ENCODE results near the gene SF3B4. TPM values are rescaled to one million over a fixed set of nuclear protein-coding genes. Genes with fewer than 3 reads are reported as not detected.
A peak's percentile ranks its signal among the peaks of the same experiment; 100 is the strongest.

Gene SF3B4
- total and polyA plus RNA-seq, 2 of the 13 experiments (the other 11 are each of a cell fraction or from before 2014, with no cell fraction given): 13.8 to 14.8 TPM

DNA sequence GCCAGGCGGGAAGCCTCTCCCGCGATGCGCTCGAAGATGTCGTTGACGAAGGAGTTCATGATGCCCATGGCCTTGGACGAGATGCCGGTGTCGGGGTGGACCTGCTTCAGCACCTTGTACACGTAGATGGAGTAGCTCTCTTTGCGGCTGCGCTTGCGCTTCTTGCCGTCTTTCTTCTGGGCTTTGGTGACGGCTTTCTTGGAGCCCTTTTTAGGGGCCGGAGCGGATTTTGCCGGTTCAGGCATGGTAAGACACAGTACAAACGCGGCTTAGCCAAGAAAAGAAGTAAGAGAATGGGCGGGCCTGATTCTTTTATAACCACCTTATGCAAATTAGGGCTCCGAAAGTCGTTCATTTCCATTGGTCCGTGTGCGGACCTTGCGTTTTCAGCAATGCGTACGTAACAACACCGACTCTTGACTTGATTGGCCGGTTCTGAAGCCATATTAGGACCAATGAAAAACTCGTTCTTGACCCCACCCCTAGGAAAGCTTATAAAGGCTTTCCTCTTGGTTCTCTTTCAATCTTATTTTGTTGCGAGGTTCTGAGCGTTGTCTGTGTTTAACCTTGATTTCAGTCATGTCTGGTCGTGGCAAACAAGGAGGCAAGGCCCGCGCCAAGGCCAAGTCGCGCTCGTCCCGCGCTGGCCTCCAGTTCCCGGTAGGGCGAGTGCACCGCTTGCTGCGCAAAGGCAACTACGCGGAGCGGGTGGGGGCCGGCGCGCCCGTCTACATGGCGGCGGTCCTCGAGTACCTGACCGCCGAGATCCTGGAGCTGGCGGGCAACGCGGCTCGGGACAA, 41.0 kb downstream of the SF3B4 start (continued):
- TF ChIP-seq, protein P1, sequence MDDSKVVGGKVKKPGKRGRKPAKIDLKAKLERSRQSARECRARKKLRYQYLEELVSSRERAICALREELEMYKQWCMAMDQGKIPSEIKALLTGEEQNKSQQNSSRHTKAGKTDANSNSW (CRISPR knock-in tag; IDR thresholded peaks at IDR 0.05; ENCODE audit: borderline replicate concordance): no peak
- TF ChIP-seq RBFOX2 (IDR thresholded peaks at IDR 0.05; ENCODE audit: low read depth, low read length) (no peak), MIER2 (CRISPR knock-in tag; IDR thresholded peaks at IDR 0.05) (no peak), SNRNP70 (IDR thresholded peaks at IDR 0.05; ENCODE audit: low read depth, low read length) (no peak), NRL (CRISPR knock-in tag; IDR thresholded peaks at IDR 0.05; ENCODE audit: borderline replicate concordance) (no peak), ZNF335 (CRISPR knock-in tag; IDR thresholded peaks at IDR 0.05) (peak; percentile 3; the same call in 1 of the 2 replicates), ZNF780A (CRISPR knock-in tag; IDR thresholded peaks at IDR 0.05) (no peak), SIN3A (IDR thresholded peaks at IDR 0.05; ENCODE audit: borderline replicate concordance, low read depth, low read length) (no peak; the same call in 1 of the 2 replicates), ZMYM3 (CRISPR knock-in tag; IDR thresholded peaks at IDR 0.05) (no peak), REXO4 (CRISPR knock-in tag; IDR thresholded peaks at IDR 0.05; ENCODE audit: borderline replicate concordance) (no peak), ATF7 (IDR thresholded peaks at IDR 0.05) (no peak), ATF7 (CRISPR knock-in tag; IDR thresholded peaks at IDR 0.05) (no peak), NAIF1 (CRISPR knock-in tag; IDR thresholded peaks at IDR 0.05; ENCODE audit: borderline replicate concordance) (peak; percentile 62; the same call in 1 of the 2 replicates), CBX5 (CRISPR knock-in tag; IDR thresholded peaks at IDR 0.05; ENCODE audit: borderline replicate concordance) (peak; percentile 68; the same call in 1 of the 2 replicates), ZBTB14 (CRISPR knock-in tag; IDR thresholded peaks at IDR 0.05) (no peak), RNF2 (conservative IDR thresholded peaks at IDR 0.05; ENCODE audit: low read depth) (no peak), ETS1 (CRISPR knock-in tag; IDR thresholded peaks at IDR 0.05) (no peak), PLRG1 (conservative IDR thresholded peaks at IDR 0.05) (no peak), HCFC1 (IDR thresholded peaks at IDR 0.05; ENCODE audit: low read depth, low read length) (no peak), IRF9 (CRISPR knock-in tag; IDR thresholded peaks at IDR 0.05; ENCODE audit: borderline replicate concordance) (no peak), ZNF616 (CRISPR knock-in tag; IDR thresholded peaks at IDR 0.05; ENCODE audit: low read depth) (no peak), CAMTA2 (CRISPR knock-in tag; IDR thresholded peaks at IDR 0.05; ENCODE audit: borderline replicate concordance) (no peak), ZNF761 (CRISPR knock-in tag; conservative IDR thresholded peaks at IDR 0.05) (no peak; the same call in none of the 2 replicates)
- TF ChIP-seq, protein P2, sequence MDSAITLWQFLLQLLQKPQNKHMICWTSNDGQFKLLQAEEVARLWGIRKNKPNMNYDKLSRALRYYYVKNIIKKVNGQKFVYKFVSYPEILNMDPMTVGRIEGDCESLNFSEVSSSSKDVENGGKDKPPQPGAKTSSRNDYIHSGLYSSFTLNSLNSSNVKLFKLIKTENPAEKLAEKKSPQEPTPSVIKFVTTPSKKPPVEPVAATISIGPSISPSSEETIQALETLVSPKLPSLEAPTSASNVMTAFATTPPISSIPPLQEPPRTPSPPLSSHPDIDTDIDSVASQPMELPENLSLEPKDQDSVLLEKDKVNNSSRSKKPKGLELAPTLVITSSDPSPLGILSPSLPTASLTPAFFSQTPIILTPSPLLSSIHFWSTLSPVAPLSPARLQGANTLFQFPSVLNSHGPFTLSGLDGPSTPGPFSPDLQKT (CRISPR knock-in tag; IDR thresholded peaks at IDR 0.05; ENCODE audit: borderline replicate concordance): no peak

Data from HepG2 (cell line).